ENCODE results near the gene DNAJC13. TPM values are rescaled to one million over a fixed set of nuclear protein-coding genes. Genes with fewer than 3 reads are reported as not detected.

DNAJC13 gene
- total and polyA plus RNA-seq, 2 donors (not counting 3 experiments of a cell fraction or from before 2014, with no cell fraction given) = 14.3 to 71.7 TPM

GRCh38 chr3:132521901-132522300 lies 104.6 kb downstream of the DNAJC13 start:
- H3K4me2 ChIP-seq (ENCODE audit: insufficient read depth, low read length) = no peak overlapping the region
- no peaks in the 10 kb centered on the region for H3K9me3 ChIP-seq (replicated peaks; ENCODE audit: control insufficient read depth, insufficient read depth, low read length)
- dilution Hi-C loops (cut with MboI; ENCODE audit: extremely low pct_ligation_motif_present, low sequenced_read_pairs) (no loop called here), intact Hi-C loops (cut with micrococcal nuclease) (no loop called here)
- no TSS peak for BruUV-seq (replicated peaks)
- no peak overlapping the region for H3K4me3 ChIP-seq (replicated peaks in 1 of 3; ENCODE audit: insufficient read depth in 1 of 3, low read depth in 1 of 3, low read length in 3 of 3)
- no peaks in the 10 kb centered on the region for H3K4me1 ChIP-seq (ENCODE audit: control insufficient read depth, extremely low read depth, insufficient read depth, low read length)
- DNase-seq (ENCODE audit: low read depth, low spot score) (no peak), FAIRE-seq (no peak)
- TF ChIP-seq FOS (IDR thresholded peaks at IDR 0.05; ENCODE audit: borderline replicate concordance, insufficient read depth, low read length) = no peak
- ChIA-PET CTCF (interaction anchor here (0.9 to 2.4 kb wide), 2 partner anchors 118 to 121 kb away, joined by 3 to 9 read pairs; no protein-coding TSS in a partner anchor), POLR2A (no interaction called here)
- peaks cover 16% of the 10 kb centered on the region in 2 experiments for H3K36me3 ChIP-seq (ENCODE audit: control insufficient read depth in 2 of 2, extremely low read depth in 1 of 2, insufficient read depth in 2 of 2, low read length in 2 of 2)
- no peaks in the 10 kb centered on the region for H3K79me2 ChIP-seq (ENCODE audit: control insufficient read depth, insufficient read depth, low read length)
- no peak overlapping the region for H3K27ac ChIP-seq (ENCODE audit: insufficient read depth, low read depth, low read length)
- H3K9ac ChIP-seq (replicated peaks; ENCODE audit: extremely low read depth, insufficient read depth, low read length) = no peak overlapping the region
- no peak overlapping the region for H2AFZ ChIP-seq (ENCODE audit: low read depth, low read length)
- H4K20me1 ChIP-seq (replicated peaks; ENCODE audit: control insufficient read depth, extremely low read depth, insufficient read depth, low read length) = no peaks in the 10 kb centered on the region
- no peaks in the 10 kb centered on the region for H3K27me3 ChIP-seq (ENCODE audit: control insufficient read depth in 2 of 2, insufficient read depth in 2 of 2, low read length in 2 of 2)
- no peaks in the 10 kb centered on the region for H3K9me1 ChIP-seq (replicated peaks; ENCODE audit: control insufficient read depth, extremely low read depth, insufficient read depth, low read length)

- H2AFZ ChIP-seq (ENCODE audit: low read depth, low read length) = no peak overlapping the region
- H3K27ac ChIP-seq (ENCODE audit: insufficient read depth, low read depth, low read length) = no peak overlapping the region
- ChIA-PET POLR2A (no interaction called here), CTCF (interaction anchor here (0.9 kb wide), 1 partner anchor 117 kb away, joined by 3 read pairs; no protein-coding TSS in a partner anchor)
- H3K27me3 ChIP-seq (ENCODE audit: control insufficient read depth in 2 of 2, insufficient read depth in 2 of 2, low read length in 2 of 2) = no peaks in the 10 kb centered on the region
- H3K9me1 ChIP-seq (replicated peaks; ENCODE audit: control insufficient read depth, extremely low read depth, insufficient read depth, low read length) = no peaks in the 10 kb centered on the region
- no peaks in the 10 kb centered on the region for H3K9me3 ChIP-seq (replicated peaks; ENCODE audit: control insufficient read depth, insufficient read depth, low read length)
- BruUV-seq (replicated peaks) = no TSS peak
- DNase-seq (ENCODE audit: low read depth, low spot score) = no peak
- H4K20me1 ChIP-seq (replicated peaks; ENCODE audit: control insufficient read depth, extremely low read depth, insufficient read depth, low read length) = no peaks in the 10 kb centered on the region
- no peak for FAIRE-seq
- TF ChIP-seq EZH2 (IDR thresholded peaks at IDR 0.05; ENCODE audit: borderline replicate concordance, low read depth, low read length, severe bottlenecking) (no peak), CTCF (IDR thresholded peaks at IDR 0.05; ENCODE audit: extremely low read depth in 1 of 2, insufficient read depth in 1 of 2, low read depth in 1 of 2, low read length in 2 of 2) (no peak), MYC (IDR thresholded peaks at IDR 0.05; ENCODE audit: low read depth, low read length) (no peak), POLR2AphosphoS5 (IDR thresholded peaks at IDR 0.05; ENCODE audit: insufficient read depth, low read depth, low read length) (no peak), JUN (IDR thresholded peaks at IDR 0.05; ENCODE audit: borderline replicate concordance, insufficient read depth, insufficient read length, low read depth) (no peak), POLR2A (IDR thresholded peaks at IDR 0.05; ENCODE audit: low read depth, low read length) (no peak), GATA2 (IDR thresholded peaks at IDR 0.05; ENCODE audit: insufficient read depth, insufficient read length, low read depth, low read length) (no peak), FOS (IDR thresholded peaks at IDR 0.05; ENCODE audit: borderline replicate concordance, insufficient read depth, low read length) (no peak), MAX (IDR thresholded peaks at IDR 0.05; ENCODE audit: insufficient read depth, insufficient read length) (no peak)
- no peaks in the 10 kb centered on the region for H3K4me1 ChIP-seq (ENCODE audit: control insufficient read depth, extremely low read depth, insufficient read depth, low read length)
- H3K36me3 ChIP-seq (ENCODE audit: control insufficient read depth in 2 of 2, extremely low read depth in 1 of 2, insufficient read depth in 2 of 2, low read length in 2 of 2) = peaks cover 13 to 16% of the 10 kb centered on the region in 2 experiments
- H3K9ac ChIP-seq (replicated peaks; ENCODE audit: extremely low read depth, insufficient read depth, low read length) = no peak overlapping the region
- intact Hi-C loops (cut with micrococcal nuclease) (no loop called here), dilution Hi-C loops (cut with MboI; ENCODE audit: extremely low pct_ligation_motif_present, low sequenced_read_pairs) (no loop called here)
- H3K4me2 ChIP-seq (ENCODE audit: insufficient read depth, low read length) = no peak overlapping the region
- H3K4me3 ChIP-seq (replicated peaks in 1 of 3; ENCODE audit: insufficient read depth in 1 of 3, low read depth in 1 of 3, low read length in 3 of 3) = no peak overlapping the region
- H3K79me2 ChIP-seq (ENCODE audit: control insufficient read depth, insufficient read depth, low read length) = no peaks in the 10 kb centered on the region
Observed at GRCh38 chr3:132522353-132522752, 105.1 kb downstream of the DNAJC13 start.
